Stimulated activated CD4-positive, alpha-beta T cell treated with anti-CD3 and anti-CD28 coated beads, TNF-alpha, amount 100 ng/mL, for 1 hour (primary cell): ENCODE results near the gene NPB.

Experiments
- DNase-seq, 3 donors: peaks; one replicate each; pipeline ENCODE4 v3.0.0-alpha.2; 2020; ENCODE audit warnings: low read depth in 3 of 3, low spot score in 1 of 3

NPB gene

DNA sequence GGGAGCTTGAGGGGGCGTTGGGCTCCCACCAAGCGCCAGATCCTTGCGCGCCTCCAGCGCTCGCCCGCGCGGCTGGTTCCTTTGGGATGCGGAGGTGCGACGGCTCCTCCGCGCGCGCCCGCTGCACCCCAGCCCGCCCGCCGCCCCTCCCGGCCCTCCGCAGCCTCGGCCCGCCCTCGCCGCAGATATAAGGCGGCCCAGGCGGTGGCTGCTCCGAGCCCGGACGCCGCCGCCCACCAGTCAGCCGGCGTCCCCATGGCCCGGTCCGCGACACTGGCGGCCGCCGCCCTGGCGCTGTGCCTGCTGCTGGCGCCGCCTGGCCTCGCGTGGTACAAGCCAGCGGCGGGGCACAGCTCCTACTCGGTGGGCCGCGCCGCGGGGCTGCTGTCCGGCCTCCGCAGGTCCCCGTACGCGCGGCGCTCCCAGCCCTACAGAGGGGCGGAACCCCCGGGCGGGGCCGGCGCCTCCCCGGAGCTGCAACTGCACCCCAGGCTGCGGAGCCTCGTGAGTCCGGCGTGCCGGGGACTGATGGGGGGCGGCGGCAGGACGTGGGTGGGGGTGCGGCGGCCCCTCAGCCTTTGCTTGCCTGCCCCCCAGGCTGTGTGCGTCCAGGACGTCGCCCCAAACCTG lies at the start of gene NPB:
Gene NPB (plus strand): TSS at position 216 of the 630 bp plus-strand sequence. CDS start 40 bp downstream, at position 256.
- no peak for DNase-seq

DNA sequence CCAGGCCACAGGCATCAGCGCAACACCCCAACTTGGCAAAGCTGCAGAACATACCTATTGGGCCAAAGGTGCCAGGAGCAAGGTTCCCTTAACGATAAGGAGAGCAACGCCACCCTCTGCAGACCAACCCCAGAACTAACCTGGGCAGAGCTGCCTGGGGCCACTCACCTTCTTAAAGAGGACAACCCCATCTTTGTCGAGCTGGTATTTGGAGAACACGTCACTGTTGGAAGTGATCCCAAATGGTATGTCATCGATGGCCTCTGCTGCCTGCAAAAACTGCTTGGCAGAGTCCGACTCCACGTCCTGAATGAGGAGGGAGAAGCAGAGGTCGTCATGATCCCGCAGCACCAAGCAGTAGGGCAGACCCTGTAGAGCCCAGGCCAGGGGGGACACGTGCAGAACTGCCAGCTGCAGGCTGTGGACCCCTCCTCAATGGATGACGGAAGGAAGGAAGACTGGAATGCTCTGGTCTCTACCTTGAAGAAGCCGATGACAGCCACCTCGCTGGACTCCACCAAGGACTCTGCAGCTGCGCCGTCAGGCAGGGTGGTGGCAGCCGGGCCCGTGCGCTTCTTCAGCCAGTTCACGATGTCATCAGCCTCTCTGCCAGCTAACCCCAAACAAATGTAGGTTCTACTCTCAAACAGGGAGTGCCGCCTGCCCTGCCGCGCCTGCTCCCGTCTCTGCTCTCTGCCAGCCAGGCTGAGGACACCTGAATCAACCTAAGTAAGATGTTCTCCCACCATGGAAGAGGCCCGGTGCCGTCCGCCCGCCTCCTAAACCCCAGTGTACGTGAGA lies 46.9 kb upstream of the NPB start:
- no peak for DNase-seq

- DNase-seq: no peak
These were observed 43.7 kb upstream of the NPB start for GRCh38 chr17:81858170-81858966.

GRCh38 chr17:81858967-81859905 lies 42.8 kb upstream of the NPB start:
- DNase-seq: no peak

- peak in 1 of 3 donors; percentile 88 for DNase-seq
These were observed 41.9 kb upstream of the NPB start, which contains the start of gene P4HB for GRCh38 chr17:81859906-81860755. Gene P4HB (minus strand): TSS chr17:81860535. CDS start chr17:81860471, 64 bp downstream.

DNA sequence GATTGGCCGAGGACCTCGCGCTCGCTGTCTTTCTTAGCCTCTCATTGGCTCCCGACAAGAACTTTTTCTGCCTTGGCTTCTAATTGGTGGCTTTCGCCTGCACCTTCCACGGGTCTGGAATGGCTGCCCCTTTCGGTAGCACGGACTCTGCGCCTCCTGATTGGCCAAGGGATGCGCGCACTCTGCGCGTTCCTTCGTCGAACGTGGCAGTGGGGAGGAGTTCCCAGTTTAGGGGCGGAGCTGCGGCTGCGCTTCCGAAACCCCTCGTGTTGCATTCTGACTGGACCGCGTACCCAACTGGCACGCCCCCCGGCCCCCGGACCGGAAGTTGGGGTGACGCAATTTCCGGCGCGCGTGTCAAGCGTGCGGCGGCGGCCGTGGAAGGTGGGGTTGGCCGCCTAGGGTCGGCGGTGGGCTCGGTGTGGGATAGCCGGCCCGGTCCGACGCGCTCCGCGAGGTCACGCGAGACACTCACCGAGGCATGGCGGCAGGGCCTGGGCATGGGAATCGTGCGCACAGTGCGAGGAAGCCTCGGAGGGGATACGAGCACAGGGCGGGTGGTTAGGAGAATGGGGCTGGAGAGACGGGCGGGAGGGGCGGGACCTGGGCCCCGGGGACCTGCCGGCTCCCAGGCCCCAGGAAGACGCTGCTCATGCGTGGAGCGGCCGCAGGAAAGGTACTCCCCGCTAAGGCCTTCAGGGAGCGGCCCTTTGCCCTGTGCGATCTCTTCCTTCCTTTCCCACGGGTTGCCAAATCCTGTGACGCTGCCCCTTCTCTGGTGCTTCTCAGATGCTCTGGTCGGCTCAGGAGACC lies 41.1 kb upstream of the NPB start:
- peak; percentile 98 to 99 (median 99) for DNase-seq

- DNase-seq: no peak
These were observed 38.8 kb upstream of the NPB start for GRCh38 chr17:81863123-81863675.

DNA sequence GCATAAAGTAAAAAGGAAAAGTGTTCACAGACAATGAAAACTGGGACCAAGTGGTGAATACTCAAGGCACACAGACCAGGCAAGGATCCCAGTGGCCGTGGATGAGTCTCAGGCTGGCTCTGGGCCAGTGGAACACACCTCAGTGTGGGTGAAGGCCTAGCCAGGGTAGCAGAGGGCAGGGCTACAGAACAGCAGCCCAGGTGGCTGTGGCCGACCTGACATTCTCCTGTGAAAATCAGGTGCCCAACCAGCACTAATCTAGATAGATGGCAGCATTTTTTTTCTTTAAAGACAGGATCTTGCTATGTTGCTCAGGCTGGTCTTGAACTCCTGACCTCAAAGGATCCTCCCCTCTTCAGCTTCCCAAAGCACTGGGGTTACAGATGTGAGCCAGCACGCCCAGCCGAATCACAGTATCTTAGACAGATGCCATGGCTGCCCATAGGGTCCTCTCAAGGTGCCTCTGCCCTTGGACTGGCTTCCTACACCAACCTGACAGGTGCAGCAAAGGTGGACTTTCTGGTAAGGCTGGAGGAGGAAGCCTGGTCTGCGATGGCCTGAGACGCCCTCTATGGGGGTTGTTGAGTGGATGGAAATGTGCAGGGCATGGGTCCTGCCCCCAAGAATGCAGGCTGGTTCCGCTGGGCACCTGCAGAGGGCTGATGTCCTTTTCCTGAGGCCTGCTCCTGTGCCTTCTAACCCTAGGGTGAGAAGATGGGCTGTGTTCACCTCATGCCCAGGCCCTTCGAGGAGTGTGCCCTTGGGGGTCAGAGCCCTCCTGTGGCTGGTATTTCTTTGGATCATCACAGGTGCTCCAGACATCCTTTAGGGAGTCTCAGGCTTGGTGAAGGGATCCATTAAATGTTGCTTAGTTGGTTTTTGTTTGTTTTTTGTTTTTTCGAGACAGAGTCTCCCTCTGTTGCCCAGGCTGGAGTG lies 37.9 kb upstream of the NPB start:
- DNase-seq: no peak

DNA sequence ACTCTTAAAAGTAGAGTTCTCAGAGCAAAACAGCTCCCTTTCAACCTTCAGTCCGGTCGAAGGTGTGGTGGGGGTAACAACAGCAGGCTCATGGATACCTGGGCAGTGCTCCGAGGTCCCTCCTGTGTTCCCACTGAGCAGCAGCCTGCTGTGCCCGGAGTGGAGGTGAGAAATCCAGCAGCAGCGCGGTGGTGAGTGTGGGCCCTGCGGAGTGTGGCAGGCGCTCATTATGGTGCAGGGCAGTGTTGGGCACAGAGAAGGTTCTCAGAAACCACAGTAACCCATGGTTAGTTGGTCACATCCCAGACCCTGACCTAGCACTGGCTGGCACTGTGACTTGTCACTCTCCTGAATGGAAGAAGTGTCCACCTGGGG lies 36.7 kb upstream of the NPB start:
- DNase-seq: no peak

DNA sequence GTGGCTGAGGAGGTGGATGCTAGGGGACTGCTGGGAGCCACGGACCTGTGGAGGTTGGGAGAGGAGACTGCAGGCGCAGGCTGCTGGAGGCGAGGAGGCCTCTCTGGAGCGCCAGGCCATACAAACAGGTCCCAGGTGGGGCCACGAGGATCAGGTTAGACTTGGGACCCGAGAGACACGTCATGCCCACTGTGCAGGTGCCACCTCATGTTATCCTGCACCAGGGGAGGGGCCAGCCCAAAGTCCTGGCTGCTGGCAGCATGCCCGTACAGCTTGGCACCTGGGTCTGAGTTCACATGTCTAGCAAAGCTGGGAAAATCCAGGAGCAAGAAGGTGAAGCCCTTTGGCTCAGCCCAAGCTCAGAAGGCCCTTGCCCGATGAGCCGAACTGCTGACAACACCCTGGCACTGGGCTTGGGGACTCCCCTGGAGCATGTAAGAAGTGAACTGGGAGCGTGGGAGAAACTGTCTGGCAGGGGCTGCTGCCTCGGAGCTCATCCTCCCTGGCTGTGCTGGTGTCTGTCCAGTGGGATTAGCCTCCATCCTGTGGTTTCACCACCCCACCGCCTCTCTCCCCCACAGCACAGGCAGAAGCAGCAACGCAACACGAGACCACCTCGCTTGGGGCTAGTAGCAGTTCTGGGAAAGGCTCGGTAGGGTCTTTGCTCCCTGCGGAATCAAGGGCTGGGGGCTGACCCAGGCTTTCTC lies 36.2 kb upstream of the NPB start:
- no peak for DNase-seq

- DNase-seq: no peak
These were observed 35.4 kb upstream of the NPB start for GRCh38 chr17:81866440-81867169.

DNA sequence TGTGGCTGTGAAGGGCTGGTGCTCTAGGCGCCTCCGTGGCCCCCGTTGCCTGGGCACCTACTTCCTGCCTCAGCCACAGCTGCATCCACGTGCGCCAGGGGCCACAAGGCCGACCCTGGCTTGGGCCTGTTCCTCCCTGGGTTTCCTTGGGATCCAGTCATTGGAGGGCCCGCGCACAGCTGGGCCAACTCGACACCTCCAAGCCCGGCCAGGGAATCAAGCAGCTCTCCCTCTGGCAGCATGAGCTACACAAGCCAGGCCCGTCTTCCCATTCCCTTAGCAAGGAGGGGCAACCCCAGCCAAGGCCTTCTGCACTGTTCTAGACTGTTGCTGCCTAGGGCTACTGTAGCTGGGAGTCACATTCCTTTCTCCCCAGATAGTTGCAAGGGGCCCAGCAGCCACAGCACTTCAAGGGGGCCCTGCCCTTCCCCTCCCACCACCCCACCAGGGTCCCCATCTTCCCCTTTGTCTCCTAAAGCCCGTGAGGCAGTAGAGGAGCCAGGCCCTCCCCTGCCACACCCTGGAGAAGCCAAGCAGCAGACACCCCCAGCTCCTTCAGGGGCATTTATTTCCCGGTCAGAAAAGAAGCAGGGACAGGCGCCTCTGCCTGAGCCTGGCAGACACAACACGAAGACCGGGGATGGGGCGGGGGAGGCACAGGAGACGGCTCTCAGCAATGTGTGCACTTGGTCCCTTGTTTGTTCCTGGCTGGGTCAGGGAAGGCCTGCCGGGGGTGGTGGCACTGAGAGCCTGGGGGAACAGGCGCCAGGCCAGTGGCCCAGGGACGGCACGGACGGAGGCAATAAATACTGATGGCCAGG lies 34.7 kb upstream of the NPB start:
- DNase-seq: no peak

DNA sequence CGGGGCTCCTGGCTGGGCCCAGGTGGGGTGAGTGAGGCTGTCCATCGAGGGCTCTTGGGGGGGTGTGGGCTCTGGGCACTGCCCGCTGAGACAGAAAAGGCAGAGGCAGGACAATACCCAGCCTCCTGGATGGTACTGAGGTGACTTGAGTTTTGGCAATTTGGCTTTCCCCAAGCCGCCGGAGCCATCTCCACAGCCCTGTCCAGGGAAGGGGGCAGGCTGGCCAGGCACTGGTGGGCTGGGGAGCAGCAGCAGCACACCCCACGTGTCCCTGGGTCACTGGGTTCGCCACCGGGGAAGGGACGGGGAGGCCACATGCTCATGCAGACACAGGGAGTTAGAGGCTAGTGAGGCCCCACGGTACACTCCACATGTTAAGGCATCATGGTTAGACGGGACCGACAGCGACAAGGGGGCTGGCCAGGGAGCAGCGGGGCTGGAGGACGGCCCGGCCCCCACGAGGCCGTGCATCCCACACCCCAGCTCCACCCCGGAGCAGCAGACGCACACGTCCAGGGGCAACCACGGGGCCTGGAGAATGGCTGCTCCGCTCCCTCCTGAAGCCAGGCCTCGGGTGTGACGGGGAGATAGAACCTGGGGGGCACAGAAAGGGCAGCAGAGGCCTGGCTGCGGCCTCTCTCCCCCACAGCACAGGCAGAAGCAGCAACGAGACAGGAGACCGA lies 33.9 kb upstream of the NPB start:
- no peak for DNase-seq

DNA sequence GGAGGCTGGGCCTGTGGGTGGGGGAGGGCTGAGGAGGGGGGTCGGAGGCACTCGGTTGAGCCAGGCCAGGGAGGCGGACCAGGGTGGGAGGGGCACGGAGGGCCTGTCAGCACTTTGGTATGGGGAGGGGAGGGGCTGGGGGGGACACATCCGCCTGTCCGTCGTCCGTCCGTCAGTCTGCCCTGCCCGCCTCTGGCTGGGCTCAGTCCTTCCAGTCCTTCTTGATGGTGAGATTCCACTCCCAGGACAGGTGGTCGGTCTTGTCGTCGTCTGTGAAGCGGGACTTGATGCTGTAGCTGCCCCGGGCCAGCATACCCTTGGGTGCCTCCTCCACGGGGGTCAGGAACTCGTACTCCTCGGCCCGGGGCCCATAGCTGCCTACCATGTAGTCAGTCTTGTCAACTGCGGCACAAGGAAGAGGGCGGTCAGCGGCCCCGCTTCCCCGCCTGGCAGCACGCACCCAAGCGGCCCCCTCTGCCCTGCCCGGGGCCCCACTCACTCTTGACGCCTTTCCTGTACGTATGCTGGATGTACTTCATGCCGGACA lies 33.3 kb upstream of the NPB start:
- no peak for DNase-seq
